ENCODE results near the gene PYGO2.

- TF ChIP-seq CTCF (conservative IDR thresholded peaks at IDR 0.05; ENCODE audit: low read length): no peak
- TF ChIP-seq EZH2phosphoT487 (IDR thresholded peaks at IDR 0.05; ENCODE audit: borderline replicate concordance): no peak
Observed at GRCh38 chr1:154945160-154945961, 16.2 kb downstream of the PYGO2 start.
